ENCODE data around the gene CBX5. TPM values are rescaled to one million over a fixed set of nuclear protein-coding genes. Genes with fewer than 3 reads are reported as not detected.

CBX5 gene

DNA sequence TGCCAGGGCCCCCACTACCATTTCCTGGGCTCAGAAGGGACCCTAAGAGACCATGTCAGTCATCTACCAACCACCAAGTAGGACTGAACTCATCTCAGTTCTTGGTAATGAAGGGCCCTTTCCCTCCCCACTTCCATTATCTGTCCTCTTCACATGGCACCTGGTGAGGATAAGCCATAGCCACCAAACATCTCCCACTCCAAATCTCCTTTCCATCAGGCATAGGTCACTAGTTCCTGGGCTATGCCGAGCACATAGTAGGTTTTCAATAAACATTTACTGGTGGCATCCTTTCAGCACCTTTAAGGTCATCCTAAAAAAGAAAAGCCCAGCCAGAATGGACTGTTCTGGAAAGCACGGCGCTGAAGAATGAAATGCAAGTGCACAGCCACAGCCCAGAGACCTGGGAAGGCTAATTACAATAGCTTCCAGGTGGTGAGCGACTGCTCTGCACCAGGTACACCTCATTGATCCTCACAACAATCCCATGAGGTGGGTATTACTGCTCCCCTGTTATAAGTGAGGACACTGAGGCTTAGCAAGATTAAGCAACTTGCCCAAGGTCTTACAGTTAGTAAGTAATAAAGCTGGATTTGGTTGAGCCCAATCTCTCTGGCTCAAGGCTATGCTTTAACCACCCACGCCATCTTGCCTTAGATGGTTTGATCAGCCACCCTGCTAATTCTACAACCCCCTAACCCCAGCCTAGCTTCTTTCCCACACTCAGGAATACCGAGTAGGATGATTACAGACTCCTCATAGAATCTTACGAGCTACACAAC, 95.7 kb downstream of the CBX5 start:
- Histone ChIP-seq H2BK120ac (ENCODE audit: low read depth, low read length) (no peak overlapping the region), H3K27me3 (ENCODE audit: control insufficient read depth in 1 of 2, insufficient read depth in 1 of 2, low read length in 2 of 2) (no peaks in the 10 kb centered on the region)
- 93% methylated on average over 7 of the region's 7 CpGs for WGBS

GRCh38 chr12:54182981-54183380, 96.9 kb downstream of the CBX5 start:
- 97% methylated on average over 3 of the region's 5 CpGs for WGBS
- no peak for DNase-seq
- Histone ChIP-seq H4K8ac (ENCODE audit: low read length) (no peak overlapping the region), H3K4me2 (ENCODE audit: low read length, poor library complexity, severe bottlenecking) (no peak overlapping the region), H3K79me1 (replicated peaks; ENCODE audit: low read length, poor library complexity, severe bottlenecking) (peaks cover 29% of the 10 kb centered on the region), H2BK120ac (ENCODE audit: low read depth, low read length) (no peak overlapping the region), H3K14ac (ENCODE audit: low read length in 2 of 2) (no peak overlapping the region), H3K36me3 (ENCODE audit: control insufficient read depth in 1 of 2, insufficient read depth in 2 of 2, low read depth in 1 of 2, low read length in 2 of 2) (peaks cover 21 to 49% of the 10 kb centered on the region in 2 experiments), H2BK5ac (ENCODE audit: low read depth, low read length, poor library complexity, severe bottlenecking) (no peak overlapping the region), H3K4me3 (ENCODE audit: insufficient read depth in 1 of 2, low read depth in 1 of 2, low read length in 2 of 2) (no peak overlapping the region), H2AFZ (ENCODE audit: low read depth, low read length) (no peak overlapping the region), H3K18ac (ENCODE audit: low read depth in 1 of 2, low read length in 2 of 2) (no peak overlapping the region), H3K23ac (ENCODE audit: low read length in 2 of 2) (no peak overlapping the region), H3K27me3 (ENCODE audit: control insufficient read depth in 1 of 2, insufficient read depth in 1 of 2, low read length in 2 of 2) (peaks cover 0 to 10% of the 10 kb centered on the region in 2 experiments), H3K9ac (ENCODE audit: low read length) (no peak overlapping the region), H2BK15ac (ENCODE audit: low read depth, poor library complexity, severe bottlenecking) (no peak overlapping the region), H3K9me3 (ENCODE audit: control insufficient read depth, low read length) (no peaks in the 10 kb centered on the region), H2AK5ac (ENCODE audit: low read length, severe bottlenecking) (no peak overlapping the region), H3K27ac (ENCODE audit: low read length, poor library complexity, severe bottlenecking) (no peak overlapping the region), H3K4ac (ENCODE audit: low read depth in 1 of 2, low read length in 2 of 2) (no peak overlapping the region), H2BK12ac (ENCODE audit: low read length in 2 of 2) (no peak overlapping the region), H4K91ac (ENCODE audit: low read length) (no peak overlapping the region), H3K4me1 (ENCODE audit: control insufficient read depth, insufficient read depth, low read depth, low read length) (no peaks in the 10 kb centered on the region)

More for the DNA sequence above, 95.7 kb downstream of the CBX5 start:
- H3K14ac ChIP-seq (ENCODE audit: low read length in 2 of 2), result no peak overlapping the region
- H3K9ac ChIP-seq (ENCODE audit: low read length), result no peak overlapping the region
- H4K8ac ChIP-seq (ENCODE audit: low read length), result no peak overlapping the region
- peaks cover 21 to 49% of the 10 kb centered on the region in 2 experiments for H3K36me3 ChIP-seq (ENCODE audit: control insufficient read depth in 1 of 2, insufficient read depth in 2 of 2, low read depth in 1 of 2, low read length in 2 of 2)
- peaks cover 29% of the 10 kb centered on the region for H3K79me1 ChIP-seq (replicated peaks; ENCODE audit: low read length, poor library complexity, severe bottlenecking)
- no peak overlapping the region for H3K23ac ChIP-seq (ENCODE audit: low read length in 2 of 2)
- no peak overlapping the region for H3K27ac ChIP-seq (ENCODE audit: low read length, poor library complexity, severe bottlenecking)
- no peak overlapping the region for H2BK12ac ChIP-seq (ENCODE audit: low read length in 2 of 2)
- H3K4me3 ChIP-seq (ENCODE audit: insufficient read depth in 1 of 2, low read depth in 1 of 2, low read length in 2 of 2), result no peak overlapping the region
- no peaks in the 10 kb centered on the region for H3K9me3 ChIP-seq (ENCODE audit: control insufficient read depth, low read length)
- H3K4me2 ChIP-seq (ENCODE audit: low read length, poor library complexity, severe bottlenecking), result no peak overlapping the region
- no peak for DNase-seq
- no peak overlapping the region for H3K4ac ChIP-seq (ENCODE audit: low read depth in 1 of 2, low read length in 2 of 2)
- no peak overlapping the region for H2BK15ac ChIP-seq (ENCODE audit: low read depth, poor library complexity, severe bottlenecking)
- H3K4me1 ChIP-seq (ENCODE audit: control insufficient read depth, insufficient read depth, low read depth, low read length), result no peaks in the 10 kb centered on the region
- H2AFZ ChIP-seq (ENCODE audit: low read depth, low read length), result no peak overlapping the region
- no peak overlapping the region for H3K18ac ChIP-seq (ENCODE audit: low read depth in 1 of 2, low read length in 2 of 2)
- no peak overlapping the region for H2AK5ac ChIP-seq (ENCODE audit: low read length, severe bottlenecking)
- H4K91ac ChIP-seq (ENCODE audit: low read length), result no peak overlapping the region
- no peak overlapping the region for H2BK5ac ChIP-seq (ENCODE audit: low read depth, low read length, poor library complexity, severe bottlenecking)

- Histone ChIP-seq H2BK5ac (ENCODE audit: low read depth, low read length, poor library complexity, severe bottlenecking) (no peak overlapping the region), H3K27me3 (ENCODE audit: control insufficient read depth in 1 of 2, insufficient read depth in 1 of 2, low read length in 2 of 2) (peaks cover 0 to 13% of the 10 kb centered on the region in 2 experiments), H3K18ac (ENCODE audit: low read depth in 1 of 2, low read length in 2 of 2) (no peak overlapping the region), H2BK120ac (ENCODE audit: low read depth, low read length) (no peak overlapping the region), H2AK5ac (ENCODE audit: low read length, severe bottlenecking) (no peak overlapping the region), H3K9ac (ENCODE audit: low read length) (no peak overlapping the region), H3K4me1 (ENCODE audit: control insufficient read depth, insufficient read depth, low read depth, low read length) (no peaks in the 10 kb centered on the region), H3K27ac (ENCODE audit: low read length, poor library complexity, severe bottlenecking) (no peak overlapping the region), H2BK12ac (ENCODE audit: low read length in 2 of 2) (no peak overlapping the region), H3K9me3 (ENCODE audit: control insufficient read depth, low read length) (no peaks in the 10 kb centered on the region), H3K14ac (ENCODE audit: low read length in 2 of 2) (no peak overlapping the region), H4K8ac (ENCODE audit: low read length) (no peak overlapping the region), H4K91ac (ENCODE audit: low read length) (no peak overlapping the region), H3K4ac (ENCODE audit: low read depth in 1 of 2, low read length in 2 of 2) (no peak overlapping the region), H3K4me2 (ENCODE audit: low read length, poor library complexity, severe bottlenecking) (no peak overlapping the region), H2AFZ (ENCODE audit: low read depth, low read length) (no peak overlapping the region), H2BK15ac (ENCODE audit: low read depth, poor library complexity, severe bottlenecking) (no peak overlapping the region), H3K23ac (ENCODE audit: low read length in 2 of 2) (no peak overlapping the region), H3K4me3 (ENCODE audit: insufficient read depth in 1 of 2, low read depth in 1 of 2, low read length in 2 of 2) (no peak overlapping the region), H3K79me1 (replicated peaks; ENCODE audit: low read length, poor library complexity, severe bottlenecking) (peaks cover 22% of the 10 kb centered on the region), H3K36me3 (ENCODE audit: control insufficient read depth in 1 of 2, insufficient read depth in 2 of 2, low read depth in 1 of 2, low read length in 2 of 2) (peaks cover 21 to 44% of the 10 kb centered on the region in 2 experiments)
- whole genome bisulfite sequencing, result 96% methylated on average over 11 of the region's 11 CpGs
- DNase-seq, result no peak
Measured at GRCh38 chr12:54182086-54182485, 97.8 kb downstream of the CBX5 start.

Small RNA genes lying within 50 kb of the gene (small RNA-seq; reads per million reads assigned to genes)
- not detected for gene RN7SL390P (ENCODE audit: low read depth)
- gene RNU6-950P (ENCODE audit: low read depth), result not detected

All from mesenchymal stem cell (in vitro differentiated cells and primary cell).